Uterus (tissue), 2 donors: ENCODE measurements around the gene TPO.

ENCODE experiments used
- POLR2A ChIP-seq, 2 donors: fragments of 450-650 bp; IDR thresholded peaks; one replicate each; pipeline ENCODE4 v1.6.1; 2016; ENCODE audit warnings: antibody characterized with exemption in 2 of 2, mild to moderate bottlenecking in 1 of 2, moderate library complexity in 1 of 2
- TF ChIP-seq, protein P1 (sequence below), 4 experiments: fragments of 200-600 bp in 2 of 4; fragments of 450-650 bp in 2 of 4; sonication (generic) in 2 of 4; IDR thresholded peaks; one replicate each; pipeline ENCODE4 v1.5.1; 2016 to 2019; ENCODE audit warnings: antibody characterized with exemption in 4 of 4, mild to moderate bottlenecking in 2 of 4, moderate library complexity in 1 of 4

DNA sequence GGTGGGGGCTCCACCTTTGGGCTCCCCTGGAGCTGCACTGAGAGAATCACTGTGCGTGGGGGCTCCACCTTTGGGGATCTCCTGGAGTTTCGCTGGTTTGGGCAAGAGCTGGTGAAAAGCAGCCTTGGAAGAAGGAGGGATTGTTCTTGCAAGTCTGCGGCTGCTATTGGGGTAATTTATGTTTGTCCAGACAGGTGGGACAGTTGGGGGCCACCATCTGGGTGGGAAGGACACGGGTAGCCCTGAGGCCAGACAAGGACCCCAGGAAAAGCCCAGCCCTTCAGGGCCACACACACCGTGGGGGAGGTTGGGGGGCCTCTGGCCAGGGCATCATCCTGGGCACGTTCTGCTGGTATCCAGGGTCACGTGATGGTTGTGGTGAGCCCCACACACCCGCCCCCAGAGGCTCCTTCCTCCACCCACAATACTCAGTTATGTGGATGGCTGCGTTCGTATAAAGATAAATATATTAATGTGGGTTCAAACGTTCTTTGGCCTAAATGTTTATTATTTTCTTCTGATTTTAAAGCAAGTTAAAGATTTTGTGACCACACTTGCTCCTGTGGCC lies 47.7 kb downstream of the TPO start:
- TF ChIP-seq POLR2A (IDR thresholded peaks at IDR 0.05): no peak
- TF ChIP-seq, protein P1, sequence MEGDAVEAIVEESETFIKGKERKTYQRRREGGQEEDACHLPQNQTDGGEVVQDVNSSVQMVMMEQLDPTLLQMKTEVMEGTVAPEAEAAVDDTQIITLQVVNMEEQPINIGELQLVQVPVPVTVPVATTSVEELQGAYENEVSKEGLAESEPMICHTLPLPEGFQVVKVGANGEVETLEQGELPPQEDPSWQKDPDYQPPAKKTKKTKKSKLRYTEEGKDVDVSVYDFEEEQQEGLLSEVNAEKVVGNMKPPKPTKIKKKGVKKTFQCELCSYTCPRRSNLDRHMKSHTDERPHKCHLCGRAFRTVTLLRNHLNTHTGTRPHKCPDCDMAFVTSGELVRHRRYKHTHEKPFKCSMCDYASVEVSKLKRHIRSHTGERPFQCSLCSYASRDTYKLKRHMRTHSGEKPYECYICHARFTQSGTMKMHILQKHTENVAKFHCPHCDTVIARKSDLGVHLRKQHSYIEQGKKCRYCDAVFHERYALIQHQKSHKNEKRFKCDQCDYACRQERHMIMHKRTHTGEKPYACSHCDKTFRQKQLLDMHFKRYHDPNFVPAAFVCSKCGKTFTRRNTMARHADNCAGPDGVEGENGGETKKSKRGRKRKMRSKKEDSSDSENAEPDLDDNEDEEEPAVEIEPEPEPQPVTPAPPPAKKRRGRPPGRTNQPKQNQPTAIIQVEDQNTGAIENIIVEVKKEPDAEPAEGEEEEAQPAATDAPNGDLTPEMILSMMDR (IDR thresholded peaks at IDR 0.05): no peak
